ELF-1 (cell line): ENCODE results near the gene ATOH8.
A peak's percentile ranks its signal among the peaks of the same experiment; 100 is the strongest.

Experiments
- DNase-seq: peaks from one replicate; pipeline ENCODE4 v3.0.0-alpha.2; 2016; ENCODE audit warnings: low read depth, low spot score

ATOH8 gene

DNA sequence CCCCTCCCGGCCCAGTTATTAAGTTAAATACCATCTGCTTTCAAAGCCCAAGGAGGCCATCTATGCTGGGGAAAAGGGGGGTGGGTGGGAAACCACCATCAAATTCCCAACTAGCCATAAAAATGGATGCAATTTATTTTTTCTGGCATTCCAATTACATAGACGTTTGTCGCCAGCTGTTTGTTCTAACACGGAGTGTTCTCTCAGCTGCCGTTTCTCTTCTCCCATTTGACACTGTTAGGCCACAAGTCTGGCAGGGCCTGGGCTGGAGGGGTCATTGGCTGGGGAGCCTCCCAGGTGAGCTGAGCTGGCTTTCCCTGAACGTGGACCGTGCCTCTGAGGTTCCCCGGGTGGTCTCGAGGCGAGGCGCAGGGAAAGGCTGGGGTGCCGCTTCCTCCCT lies 16.6 kb downstream of the ATOH8 start:
- DNase-seq, result no peak

DNA sequence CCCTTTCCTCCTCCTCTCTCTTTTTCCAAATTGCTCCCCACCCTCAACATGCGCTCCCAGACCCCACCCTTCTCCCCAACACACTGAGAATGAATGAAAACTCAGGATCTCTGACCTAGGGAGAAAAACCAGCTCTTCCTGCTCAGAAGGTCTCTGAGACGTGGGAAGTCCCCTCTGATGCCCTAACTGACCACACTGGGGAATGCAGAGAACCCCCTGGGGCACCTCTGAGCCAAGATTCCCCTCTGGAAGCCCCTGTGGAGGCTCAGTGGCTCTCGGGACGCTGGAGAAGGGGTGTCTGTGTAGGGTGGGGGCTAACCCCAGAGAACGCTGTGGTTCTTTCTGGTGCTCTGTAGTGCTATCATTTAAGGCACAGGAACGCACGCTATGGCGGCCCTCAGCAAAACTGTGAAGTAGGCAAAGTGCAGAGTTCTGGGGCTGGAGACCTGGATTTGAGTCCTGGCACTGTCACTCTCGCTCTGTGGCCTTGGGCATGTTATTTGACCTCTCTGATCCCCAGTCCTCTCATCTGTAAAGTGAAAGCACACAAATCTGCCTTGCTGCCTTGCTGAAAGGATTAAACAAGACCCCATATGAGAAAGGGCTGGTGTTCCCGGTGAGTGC lies 17.1 kb downstream of the ATOH8 start:
- DNase-seq, result peak; percentile 36

DNA sequence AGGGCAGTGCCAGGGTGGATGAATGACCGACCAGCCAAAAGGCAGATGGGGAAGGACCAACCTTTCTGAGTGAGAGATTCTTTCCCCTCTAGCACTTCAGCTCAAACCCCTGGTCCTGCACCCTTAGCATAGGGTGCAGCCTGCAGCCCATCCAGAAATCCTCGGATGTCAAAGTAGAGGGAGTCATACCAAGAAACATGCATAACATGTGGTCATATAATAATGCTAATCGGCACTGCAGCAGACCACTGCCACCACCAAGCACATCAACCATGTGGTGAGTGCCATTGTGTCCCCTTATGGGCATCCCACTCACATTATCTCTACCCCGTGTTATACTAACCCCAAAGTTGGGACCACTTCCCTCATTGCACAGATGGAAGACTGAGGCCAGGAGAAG lies 17.7 kb downstream of the ATOH8 start:
- DNase-seq, result no peak

DNA sequence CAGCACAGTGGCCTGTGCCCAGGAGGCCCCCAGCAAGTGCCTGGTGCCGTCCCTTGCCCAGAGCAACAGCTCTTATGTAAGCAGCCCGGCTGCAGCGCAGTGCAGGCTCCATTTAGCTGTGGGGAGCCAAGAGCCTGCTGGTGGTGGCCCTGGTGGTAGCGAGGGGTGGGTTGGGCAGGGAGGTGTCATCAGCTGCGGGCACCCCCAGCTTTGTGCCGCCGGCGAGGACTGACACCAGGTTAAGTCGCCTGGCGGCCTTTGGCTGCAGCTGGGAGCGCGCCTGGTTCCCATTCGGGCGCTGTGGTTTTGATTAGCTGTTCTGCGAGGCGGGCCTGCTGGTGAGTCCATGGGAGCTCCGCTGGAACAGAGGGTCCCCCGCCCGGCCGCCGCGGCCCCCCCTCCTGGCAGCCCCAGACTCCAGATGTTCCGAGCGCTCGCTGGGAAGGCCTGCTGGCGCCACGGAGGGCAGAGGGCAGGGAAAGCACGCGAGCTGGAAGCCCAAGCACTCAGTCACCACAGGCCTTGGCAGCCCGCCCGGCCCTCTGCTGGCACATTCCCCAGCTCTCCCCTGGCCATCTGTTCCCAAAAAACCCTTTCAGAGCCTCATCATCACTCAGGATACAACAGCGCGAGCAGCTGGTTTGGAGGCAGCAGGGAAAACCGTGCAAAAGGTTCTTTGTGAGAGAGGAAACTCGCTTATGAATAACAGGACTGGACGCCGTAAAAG lies 18.4 kb downstream of the ATOH8 start:
- peak; percentile 50 for DNase-seq

DNA sequence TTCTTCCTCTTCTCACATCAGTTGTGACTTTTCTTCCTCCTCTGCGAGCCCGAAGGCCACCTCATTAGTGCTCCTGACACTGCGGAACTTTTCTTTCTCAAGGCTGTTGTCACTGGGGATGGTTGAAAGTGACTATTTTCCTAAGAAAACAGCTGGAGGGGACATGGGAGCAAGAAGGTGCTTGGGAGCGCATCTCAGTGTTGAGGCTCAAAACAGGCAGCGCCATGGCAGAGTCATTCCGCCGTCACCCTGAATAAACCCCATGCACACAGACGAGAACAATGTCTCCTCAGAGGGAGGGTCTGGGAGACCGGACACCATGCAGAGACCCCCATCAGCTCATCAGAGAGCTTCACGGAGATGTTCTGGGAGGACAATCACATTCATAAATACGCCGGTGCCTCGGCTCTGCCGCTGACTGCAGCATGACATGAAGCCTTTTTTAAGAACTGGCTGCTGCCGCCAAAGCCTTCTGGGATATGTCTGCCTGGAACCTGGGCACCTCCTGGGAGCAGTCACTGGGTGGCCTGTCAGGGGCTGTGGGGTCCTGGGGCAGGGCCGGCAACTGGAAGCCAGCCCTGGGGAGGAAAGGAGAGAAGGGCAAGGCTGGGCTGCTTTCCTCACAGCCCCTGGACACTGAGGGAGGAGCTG lies 19.2 kb downstream of the ATOH8 start:
- no peak for DNase-seq

DNA sequence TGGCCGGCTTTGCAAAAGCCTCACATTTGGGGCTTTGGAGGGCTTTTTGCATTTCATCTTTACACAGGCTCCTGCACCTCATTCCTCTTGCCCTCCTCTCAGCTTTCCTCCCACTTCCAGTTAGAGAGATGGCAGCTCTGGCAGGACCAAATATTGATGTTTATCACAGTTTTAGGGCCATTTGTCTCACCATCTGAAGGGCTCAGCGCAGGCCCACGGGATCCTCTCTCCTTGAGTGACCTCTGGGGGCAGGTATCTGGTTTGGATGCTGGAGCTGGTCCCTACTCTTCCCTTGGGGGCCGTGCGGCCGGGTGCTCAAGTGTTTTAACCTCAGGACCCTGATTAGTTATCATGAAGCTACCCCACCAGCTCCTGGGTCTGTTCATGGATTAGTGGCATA lies 19.9 kb downstream of the ATOH8 start:
- DNase-seq, result no peak

DNA sequence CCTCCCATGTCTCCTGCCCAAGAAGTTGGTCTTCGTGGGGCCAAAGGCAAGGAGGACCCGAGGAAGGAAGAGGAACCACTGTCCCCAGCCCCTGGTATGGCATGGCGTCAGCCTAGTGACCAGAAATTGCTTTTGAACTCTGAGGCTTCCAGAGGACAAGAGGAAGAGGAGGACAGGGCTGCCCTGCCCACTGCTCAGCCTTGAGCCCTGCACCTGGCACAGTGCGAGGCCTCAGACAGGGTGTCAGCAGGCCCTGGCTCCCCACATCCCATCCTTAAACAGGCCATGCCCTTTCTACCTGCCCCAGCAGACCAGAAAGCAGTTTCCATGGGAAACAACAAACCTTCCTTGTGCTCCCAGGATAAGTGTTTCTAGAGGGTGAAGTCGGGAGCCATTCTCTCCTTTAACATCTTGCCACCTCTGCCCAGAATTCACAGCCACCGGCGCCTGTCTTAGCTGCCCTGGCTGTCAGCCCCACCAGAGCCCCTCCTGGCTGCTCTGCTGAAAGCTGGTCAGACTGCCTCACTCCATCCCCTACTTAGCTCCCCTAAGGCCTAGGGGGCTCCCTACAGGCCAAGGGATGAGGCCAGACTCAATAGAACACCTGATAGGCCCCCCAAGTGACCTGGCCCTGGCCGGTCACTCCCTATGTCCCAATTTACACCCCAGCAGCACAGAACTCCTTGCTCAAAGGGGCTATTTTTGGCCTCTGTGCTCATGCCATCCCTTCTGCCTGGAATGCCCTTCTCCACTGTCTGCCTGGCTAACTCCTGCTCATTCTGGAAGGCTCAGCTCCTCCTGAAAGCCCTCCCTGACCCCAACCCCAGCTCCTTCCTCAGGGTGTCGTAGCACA lies 20.6 kb downstream of the ATOH8 start:
- no peak for DNase-seq

DNA sequence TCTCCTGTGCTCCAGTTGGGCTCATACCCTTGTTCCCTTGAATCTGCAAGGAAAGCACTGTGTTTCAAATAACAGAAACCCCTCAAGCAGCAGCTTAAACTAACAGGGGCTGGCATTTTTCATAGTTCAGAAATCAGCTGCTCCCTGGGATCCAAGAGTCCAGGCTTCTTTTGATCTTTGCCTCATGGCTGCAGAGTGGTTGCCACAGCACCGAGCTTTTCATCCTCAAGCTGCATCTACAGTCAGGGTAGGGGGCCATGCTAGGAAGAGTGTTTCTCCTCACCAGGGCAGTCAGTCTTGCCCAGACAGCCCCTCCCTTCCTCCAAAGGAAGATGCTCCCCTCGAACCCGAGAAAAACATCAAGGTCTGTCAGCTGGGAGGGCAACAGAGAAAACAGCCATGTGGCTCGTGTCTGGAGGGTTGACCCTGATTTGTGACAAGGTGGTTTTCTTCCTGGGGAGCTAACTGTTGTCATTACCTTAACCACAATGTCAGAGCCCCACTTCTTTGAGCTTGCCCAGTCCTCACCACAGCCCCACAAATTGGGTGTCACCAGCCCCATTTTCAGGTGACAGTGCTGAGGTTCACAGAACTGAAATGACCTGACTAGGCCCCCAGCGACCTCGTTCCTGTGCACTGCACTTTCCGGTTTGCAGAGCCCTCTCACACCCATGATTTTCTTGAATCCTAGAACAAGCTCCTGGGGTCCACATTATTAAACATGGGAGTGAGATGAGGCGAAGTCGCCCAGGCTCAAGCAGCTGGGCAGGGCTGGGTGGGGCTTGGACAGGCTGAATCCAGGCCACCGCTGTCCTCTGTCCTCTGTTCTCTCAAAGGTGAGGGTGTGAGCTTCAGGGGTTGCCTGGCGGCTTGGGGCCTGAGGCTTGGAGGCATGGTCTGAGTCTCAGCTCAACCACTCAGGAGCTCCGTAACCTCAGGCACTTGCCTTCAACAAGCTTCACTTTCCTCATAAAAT lies 21.9 kb downstream of the ATOH8 start:
- no peak for DNase-seq

DNA sequence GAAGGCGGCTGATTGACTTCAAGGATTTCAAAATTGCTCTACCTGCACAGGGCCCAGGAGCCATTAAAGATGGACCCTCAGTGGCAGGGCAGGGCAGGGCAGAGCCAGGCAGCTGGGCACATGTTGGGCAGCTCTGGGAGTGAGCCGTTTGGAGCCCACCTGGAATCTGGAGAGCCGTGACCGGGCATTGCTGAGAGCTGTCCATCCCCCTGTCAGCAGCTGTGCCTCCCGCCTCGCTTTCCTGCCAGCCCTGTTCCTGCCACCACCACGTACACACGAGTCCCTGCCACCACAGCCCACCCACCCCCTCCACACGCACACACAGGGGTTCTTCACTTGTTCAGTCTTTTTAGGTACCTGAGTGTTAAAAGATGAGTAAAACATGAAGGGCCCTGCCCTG lies 22.9 kb downstream of the ATOH8 start:
- DNase-seq, result no peak

DNA sequence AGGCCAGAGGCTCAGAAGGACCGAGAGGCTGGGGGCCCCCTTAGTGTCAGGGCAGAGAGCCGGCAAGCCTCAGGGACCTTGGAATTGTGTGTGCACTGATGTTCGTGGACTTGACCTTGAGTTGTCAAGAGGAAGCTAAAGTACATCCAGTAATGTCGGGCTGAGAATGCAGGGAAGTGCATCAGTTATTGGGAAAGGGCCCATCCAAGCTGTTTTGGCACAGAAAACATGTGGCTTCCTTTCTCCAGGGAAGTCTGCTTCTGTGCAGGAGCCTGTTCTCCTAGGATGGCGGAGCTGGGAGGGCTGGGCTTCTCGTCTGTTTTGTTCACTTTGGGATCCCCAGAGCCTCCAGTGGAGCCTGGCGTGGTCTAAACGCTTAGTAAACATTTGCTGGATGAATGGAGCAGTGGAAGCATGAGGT lies 23.7 kb downstream of the ATOH8 start:
- no peak for DNase-seq

DNA sequence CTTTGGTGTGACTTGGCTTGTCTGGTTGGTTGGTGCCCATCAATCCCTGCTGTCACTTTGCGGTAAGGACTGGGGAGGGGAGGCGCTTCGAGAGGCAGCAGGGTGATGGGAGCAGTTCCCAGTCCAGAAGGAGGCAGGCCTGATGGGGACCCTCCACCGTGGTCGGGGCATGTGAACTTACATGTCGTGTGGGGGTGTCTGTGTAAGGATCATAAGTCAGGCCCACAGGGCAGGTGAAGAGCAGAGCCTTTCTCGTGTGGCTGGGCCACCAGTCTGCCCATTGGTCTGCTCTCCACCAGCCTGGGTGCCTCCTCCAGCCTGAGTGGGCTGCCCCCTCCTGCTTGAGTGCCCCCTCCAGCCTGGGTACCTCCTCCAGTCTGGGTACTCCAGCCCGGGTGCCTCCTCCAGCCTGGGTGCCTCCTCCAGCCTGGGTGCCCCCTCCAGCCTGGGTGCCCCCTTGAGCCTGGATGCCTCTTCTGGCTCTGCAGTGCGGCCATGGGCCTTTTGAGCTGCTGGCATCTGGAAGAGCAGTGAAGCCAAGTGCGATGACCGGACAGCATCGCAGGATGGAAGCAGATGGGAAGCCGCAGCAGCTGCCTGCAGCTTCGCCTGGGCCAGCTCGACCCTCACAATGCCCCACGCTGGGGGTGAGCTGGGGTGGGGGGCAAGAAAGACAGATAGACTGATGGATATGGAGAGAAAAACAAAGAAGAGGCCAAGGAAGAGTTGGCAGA lies 25.0 kb downstream of the ATOH8 start:
- no peak for DNase-seq

DNA sequence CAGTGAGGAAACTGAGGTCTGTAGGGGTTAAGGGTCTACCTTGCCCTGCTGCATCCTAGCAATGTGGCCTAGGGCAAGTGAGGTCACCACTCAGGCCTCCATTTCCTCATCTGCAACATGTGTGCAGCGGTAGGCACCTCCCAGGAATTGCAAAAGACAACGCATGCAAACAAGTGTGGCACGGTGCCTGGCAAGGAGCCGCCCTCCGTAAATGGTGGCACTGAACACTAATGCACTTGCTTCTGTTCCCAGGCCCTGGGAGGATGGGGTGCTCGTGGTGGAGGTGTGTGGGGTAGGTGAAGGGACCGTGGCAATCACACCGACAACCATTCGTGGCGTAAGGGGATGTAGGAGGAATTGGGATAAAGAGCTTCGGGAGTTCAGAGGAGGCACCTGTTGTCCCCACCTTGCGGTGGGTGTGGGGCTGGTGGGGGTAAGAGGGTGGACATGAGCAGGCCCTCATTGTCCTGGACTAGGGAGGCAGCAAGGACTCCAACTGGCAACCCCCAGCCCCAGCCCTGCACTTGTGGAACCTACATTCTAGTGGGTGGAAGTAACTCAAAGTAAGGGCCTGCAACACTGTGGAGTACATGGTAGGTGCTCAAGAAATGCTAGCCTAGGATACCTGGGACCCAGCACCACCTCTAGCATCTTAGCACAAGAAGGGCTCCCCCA lies 26.0 kb downstream of the ATOH8 start:
- no peak for DNase-seq

DNA sequence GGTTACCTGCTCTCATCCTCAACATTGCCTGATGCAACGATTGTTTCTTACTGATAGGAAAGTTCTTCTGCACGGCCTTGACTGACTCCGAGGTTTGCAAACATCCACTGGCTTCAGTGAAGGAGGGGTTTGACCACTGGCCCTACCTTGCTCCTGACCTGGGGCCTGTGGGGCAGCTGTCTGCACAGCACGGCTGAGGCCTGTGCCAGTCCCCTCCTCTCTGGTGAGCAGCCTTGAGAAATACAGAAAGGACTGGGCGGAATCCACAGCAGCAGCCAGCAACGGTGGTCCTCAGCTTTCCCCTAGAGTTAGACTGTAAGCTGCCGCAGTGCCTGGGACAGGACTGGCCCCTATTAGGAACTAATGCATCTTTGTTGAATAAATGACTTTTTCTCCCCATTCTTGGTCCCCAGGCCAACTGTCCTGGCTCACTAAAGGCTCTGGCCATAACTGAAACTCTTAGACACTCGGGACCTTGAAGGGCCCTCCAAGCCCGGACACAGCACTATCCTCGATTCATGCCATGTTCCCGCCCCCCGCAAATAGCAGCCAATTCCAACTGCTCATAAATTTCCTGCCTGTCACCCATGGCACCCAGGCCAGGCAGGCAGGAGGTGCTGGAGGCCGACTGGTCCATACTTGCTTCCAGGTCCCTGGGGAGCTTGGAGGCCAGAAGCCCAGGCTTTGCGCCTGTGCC lies 26.7 kb downstream of the ATOH8 start:
- no peak for DNase-seq

DNA sequence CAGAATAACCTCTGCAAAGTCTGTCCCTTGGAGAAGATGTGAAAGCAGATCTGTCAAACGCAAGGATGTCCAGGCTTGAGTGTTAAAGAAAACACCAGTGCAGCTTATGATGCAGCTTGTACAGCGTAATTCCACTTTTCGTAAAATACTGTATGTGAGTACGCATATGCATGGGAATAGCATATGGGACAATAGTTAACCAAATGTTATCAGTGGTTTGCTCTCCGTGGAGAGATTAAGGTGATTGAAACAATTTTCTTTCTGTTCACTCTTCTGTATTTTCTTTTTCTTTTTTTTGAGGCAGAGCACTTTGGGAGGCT lies 27.2 kb downstream of the ATOH8 start:
- no peak for DNase-seq

DNA sequence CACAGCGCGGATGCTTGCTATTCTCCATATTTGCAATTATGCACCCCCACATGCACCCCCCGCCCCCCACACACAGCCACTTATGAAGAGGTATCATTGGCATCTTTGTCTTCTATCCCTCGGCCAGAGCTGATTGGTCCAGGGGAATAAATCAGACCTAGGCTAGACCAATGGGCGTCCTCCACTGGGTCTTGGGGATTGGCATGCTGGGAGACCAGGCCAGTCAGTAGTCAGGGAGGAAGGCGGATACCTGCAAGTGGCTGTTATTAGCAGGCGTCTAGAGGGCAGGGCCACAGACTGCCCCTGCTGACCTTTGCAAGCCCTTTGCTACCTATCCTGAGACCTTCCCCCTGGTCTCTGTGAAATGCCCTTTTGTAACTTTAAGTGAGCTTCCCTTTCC lies 30.0 kb downstream of the ATOH8 start:
- DNase-seq, result no peak

DNA sequence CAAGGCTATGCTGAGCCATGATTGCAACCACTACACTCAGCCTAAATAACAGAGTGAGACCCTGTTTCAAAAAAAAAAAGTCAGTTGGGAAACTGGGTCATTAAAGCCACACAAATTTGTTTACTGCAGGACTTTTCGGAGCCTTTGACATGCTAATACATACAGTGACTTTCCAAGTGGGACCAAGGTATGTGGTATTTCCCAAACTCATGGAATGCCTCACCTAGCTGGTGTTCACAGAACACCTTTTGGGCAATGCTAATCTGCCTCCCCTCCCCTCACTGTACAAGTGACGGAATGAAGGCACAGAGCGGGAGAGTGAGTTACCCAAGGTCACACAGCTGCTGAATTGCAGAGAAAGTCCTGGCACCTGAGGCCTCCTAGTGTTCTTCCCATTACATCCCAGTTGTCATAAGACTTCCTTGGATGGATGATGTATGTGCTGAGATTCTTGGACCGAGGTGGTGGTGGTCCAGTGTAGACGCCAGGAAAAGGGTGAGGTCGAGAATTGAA lies 30.7 kb downstream of the ATOH8 start:
- no peak for DNase-seq

DNA sequence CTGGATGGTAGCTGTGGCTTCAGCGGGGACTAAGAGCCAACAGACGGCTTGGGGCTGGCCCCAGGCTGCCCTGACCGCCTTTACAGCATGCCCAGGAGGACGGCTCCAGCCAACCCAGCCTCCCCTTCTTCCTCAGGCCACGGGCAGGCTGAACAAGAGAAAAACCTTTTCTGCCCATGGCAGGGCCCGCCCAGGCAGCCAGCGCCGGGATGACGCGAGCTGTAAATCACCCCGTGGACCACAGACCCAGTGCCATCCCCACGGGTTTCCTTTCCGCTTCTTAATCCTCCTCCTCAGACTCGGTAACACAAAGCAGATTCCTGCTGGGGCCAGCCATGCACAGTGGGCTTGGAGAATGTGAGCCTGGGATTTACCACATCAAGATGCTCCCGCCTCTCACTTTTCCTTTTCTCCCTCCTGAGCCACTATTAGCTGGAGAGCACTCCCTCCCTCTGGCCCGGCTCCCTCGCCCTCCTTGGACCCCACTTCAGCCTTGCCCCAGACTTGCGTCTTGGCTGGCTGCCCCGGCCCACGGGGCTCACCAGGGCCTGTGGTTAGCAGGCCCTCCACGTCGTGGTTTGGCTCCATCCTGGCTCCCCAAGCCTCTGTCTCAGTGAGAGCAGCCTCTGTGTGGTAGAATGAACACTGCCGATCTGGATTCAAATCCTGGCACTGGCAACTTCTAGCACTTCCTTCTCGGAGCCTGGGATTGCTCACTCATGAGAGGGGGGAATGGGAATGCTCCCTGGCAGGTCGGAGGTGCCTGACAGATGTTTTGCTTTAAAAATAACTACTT lies 31.4 kb downstream of the ATOH8 start:
- no peak for DNase-seq

DNA sequence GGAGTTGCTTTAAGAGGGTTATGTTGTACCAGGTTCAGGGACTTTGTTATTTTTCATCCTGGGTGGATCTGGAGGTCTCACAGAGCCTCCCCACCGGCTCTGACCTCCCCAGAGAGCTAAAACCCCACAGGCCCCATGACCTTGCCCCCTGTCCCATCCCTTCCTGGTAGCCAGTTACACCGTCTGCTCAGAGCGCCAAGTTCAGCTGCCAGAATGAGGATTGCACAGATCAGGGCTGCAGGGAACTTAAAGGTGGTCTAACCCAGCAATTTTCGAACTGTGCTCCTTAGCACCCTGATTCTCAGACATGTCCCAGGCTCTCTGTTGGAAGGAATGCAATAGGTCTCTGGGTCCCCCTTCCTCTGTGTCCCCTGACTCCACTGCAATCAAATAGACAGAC lies 32.1 kb downstream of the ATOH8 start:
- no peak for DNase-seq
